HepG2 (cell line): ENCODE data around the gene FETUB. TPM values are rescaled to one million over a fixed set of nuclear protein-coding genes. Genes with fewer than 3 reads are reported as not detected.

Source experiments
- DPF2 ChIP-seq: sonication (generic); formaldehyde crosslinking; IDR thresholded peaks from 2 replicates; pipeline ENCODE4 v1.4.0; 2020; ENCODE audit warnings: mild to moderate bottlenecking, low read depth, missing genetic modification reagents, borderline replicate concordance
- KAT2B ChIP-seq: fragments of 150-350 bp; IDR thresholded peaks from 2 replicates; pipeline ENCODE4 v1.6.1; 2014; ENCODE audit warnings: low read depth, low read length, borderline replicate concordance
- NFIC ChIP-seq: IDR thresholded peaks from 2 replicates; pipeline ENCODE4 v1.6.1; 2012; ENCODE audit warnings: mild to moderate bottlenecking, low read length, inconsistent platforms
- RFX5 ChIP-seq: IDR thresholded peaks from 2 replicates; pipeline ENCODE4 v1.6.1; 2011; ENCODE audit warnings: low read depth, low read length, improper control_type of control experiment
- SPEN ChIP-seq: sonication (generic); formaldehyde crosslinking; IDR thresholded peaks from 2 replicates; pipeline ENCODE4 v1.5.1; 2020; ENCODE audit warnings: low read depth, mild to moderate bottlenecking, missing genetic modification reagents
- ZNF546 ChIP-seq: sonication (generic); formaldehyde crosslinking; conservative IDR thresholded peaks from 2 replicates; pipeline ENCODE4 v1.8.1; 2023; ENCODE audit warnings: mild to moderate bottlenecking, missing genetic modification reagents
- ZNF558 ChIP-seq: sonication (generic); formaldehyde crosslinking; IDR thresholded peaks from 2 replicates; pipeline ENCODE4 v1.9.0; 2022; ENCODE audit warnings: mild to moderate bottlenecking, missing genetic modification reagents, borderline replicate concordance
- ZNF775 ChIP-seq: sonication (generic); formaldehyde crosslinking; IDR thresholded peaks from 2 replicates; pipeline ENCODE4 v1.4.0; 2020; ENCODE audit warnings: missing genetic modification reagents, mild to moderate bottlenecking, moderate library complexity, borderline replicate concordance
- polyA plus RNA-seq, 8 experiments: library from polyadenylated mRNA; depleted of rRNA in 3 of 8; stranded (reverse) in 7 of 8; unstranded in 1 of 8; fragments of >200 nt; fragmentation: Illumina TruSeq in 4 of 8; extraction: Trizol in 4 of 8; gene quantifications; 2 replicates each; pipeline versions ENCODE4 v1.2.1 to v1.2.3, GENCODE V29; 2011 to 2016; ENCODE audit warnings: low read depth in 4 of 8, missing spikeins in 1 of 8, mixed read lengths in 1 of 8; ENCODE audit not compliant: insufficient read depth in 1 of 8
- total RNA-seq, 5 experiments: library from RNA; depleted of rRNA; stranded (reverse); fragments of >200 nt; fragmentation: Illumina TruSeq; extraction: Trizol; gene quantifications; 2 replicates each; pipeline ENCODE4 v1.2.3, GENCODE V29; 2016; ENCODE audit warnings: low read depth in 1 of 5
- TF ChIP-seq, protein P1 (sequence below): IDR thresholded peaks from 2 replicates; pipeline ENCODE4 v1.6.1; 2016; ENCODE audit warnings: missing biosample characterization, missing genetic modification reagents, low read depth
- TF ChIP-seq, protein P2 (sequence below): IDR thresholded peaks from 2 replicates; pipeline ENCODE4 v1.6.1; 2016; ENCODE audit warnings: control low read depth
- TF ChIP-seq, protein P3 (sequence below): IDR thresholded peaks from 2 replicates; pipeline ENCODE4 v1.6.1; 2018; ENCODE audit warnings: missing genetic modification reagents, mild to moderate bottlenecking, missing compliant biosample characterization
- TF ChIP-seq, protein P4 (sequence below), 2 experiments: sonication (generic) in 1 of 2; formaldehyde crosslinking in 1 of 2; IDR thresholded peaks; 2 replicates each; pipeline versions ENCODE4 v1.6.1 to v1.9.0; 2014 to 2022; ENCODE audit warnings: antibody characterized with exemption in 1 of 2, borderline replicate concordance in 1 of 2, inconsistent platforms in 1 of 2, low read depth in 1 of 2, missing genetic modification reagents in 1 of 2
- TF ChIP-seq, protein P5 (sequence below): sonication (generic); formaldehyde crosslinking; IDR thresholded peaks from 2 replicates; pipeline ENCODE4 v1.4.0; 2020; ENCODE audit warnings: mild to moderate bottlenecking, low read depth, missing genetic modification reagents
- TF ChIP-seq, protein P6 (sequence below): sonication (generic); formaldehyde crosslinking; IDR thresholded peaks from 2 replicates; pipeline ENCODE4 v1.4.0; 2020; ENCODE audit warnings: missing genetic modification reagents

The FETUB gene
- total and polyA plus RNA-seq, 2 of the 13 experiments (the other 11 are each of a cell fraction or from before 2014, with no cell fraction given) = 2.1 to 4.4 TPM

DNA sequence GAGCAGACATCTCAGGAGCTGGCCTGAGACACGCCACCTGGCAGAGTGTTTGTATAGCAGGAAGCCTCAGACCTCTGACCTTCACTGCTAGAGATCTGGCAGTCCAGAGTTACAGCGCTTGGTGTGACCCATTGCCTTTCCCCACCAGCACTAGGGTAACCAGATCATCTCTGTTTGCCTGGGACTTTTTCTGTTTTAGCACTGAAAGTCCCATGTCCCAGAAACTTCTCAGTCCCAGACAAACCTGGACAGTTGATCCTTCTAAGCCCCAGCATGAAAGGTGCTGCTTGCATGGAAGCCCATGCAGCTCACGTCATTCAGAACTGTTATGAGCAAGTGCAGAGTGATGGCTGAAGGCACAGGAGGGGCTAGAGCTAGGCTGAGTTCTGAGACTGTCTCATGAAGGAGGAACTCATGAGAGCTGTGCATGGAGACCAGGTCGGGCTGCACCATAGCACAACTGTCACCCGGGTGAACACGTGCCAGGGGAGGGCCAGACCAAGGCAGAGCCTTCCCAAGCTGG is 45.5 kb upstream of the FETUB start (continued):
- TF ChIP-seq, protein P1, sequence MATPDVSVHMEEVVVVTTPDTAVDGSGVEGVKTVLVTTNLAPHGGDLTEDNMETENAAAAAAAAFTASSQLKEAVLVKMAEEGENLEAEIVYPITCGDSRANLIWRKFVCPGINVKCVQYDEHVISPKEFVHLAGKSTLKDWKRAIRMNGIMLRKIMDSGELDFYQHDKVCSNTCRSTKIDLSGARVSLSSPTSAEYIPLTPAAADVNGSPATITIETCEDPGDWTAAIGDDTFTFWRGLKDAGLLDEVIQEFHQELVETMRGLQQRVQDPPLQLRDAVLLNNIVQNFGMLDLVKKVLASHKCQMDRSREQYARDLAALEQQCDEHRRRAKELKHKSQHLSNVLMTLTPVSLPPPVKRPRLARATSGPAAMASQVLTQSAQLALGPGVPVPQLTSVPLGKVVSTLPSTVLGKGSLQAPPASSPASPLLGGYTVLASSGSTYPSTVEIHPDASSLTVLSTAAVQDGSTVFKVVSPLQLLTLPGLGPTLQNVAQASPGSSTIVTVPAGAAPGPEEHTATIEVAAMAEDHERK (CRISPR knock-in tag) = no peak
- TF ChIP-seq ZNF775 (no peak), RFX5 (no peak), ZNF558 (CRISPR knock-in tag) (no peak), KAT2B (no peak), NFIC (no peak), DPF2 (CRISPR knock-in tag) (no peak), SPEN (no peak), ZNF546 (CRISPR knock-in tag) (no peak)
- TF ChIP-seq, protein P2, sequence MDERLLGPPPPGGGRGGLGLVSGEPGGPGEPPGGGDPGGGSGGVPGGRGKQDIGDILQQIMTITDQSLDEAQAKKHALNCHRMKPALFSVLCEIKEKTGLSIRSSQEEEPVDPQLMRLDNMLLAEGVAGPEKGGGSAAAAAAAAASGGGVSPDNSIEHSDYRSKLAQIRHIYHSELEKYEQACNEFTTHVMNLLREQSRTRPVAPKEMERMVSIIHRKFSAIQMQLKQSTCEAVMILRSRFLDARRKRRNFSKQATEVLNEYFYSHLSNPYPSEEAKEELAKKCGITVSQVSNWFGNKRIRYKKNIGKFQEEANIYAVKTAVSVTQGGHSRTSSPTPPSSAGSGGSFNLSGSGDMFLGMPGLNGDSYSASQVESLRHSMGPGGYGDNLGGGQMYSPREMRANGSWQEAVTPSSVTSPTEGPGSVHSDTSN (CRISPR knock-in tag) = no peak
- TF ChIP-seq, protein P3, sequence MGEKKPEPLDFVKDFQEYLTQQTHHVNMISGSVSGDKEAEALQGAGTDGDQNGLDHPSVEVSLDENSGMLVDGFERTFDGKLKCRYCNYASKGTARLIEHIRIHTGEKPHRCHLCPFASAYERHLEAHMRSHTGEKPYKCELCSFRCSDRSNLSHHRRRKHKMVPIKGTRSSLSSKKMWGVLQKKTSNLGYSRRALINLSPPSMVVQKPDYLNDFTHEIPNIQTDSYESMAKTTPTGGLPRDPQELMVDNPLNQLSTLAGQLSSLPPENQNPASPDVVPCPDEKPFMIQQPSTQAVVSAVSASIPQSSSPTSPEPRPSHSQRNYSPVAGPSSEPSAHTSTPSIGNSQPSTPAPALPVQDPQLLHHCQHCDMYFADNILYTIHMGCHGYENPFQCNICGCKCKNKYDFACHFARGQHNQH (CRISPR knock-in tag) = no peak
- TF ChIP-seq, protein P4, sequence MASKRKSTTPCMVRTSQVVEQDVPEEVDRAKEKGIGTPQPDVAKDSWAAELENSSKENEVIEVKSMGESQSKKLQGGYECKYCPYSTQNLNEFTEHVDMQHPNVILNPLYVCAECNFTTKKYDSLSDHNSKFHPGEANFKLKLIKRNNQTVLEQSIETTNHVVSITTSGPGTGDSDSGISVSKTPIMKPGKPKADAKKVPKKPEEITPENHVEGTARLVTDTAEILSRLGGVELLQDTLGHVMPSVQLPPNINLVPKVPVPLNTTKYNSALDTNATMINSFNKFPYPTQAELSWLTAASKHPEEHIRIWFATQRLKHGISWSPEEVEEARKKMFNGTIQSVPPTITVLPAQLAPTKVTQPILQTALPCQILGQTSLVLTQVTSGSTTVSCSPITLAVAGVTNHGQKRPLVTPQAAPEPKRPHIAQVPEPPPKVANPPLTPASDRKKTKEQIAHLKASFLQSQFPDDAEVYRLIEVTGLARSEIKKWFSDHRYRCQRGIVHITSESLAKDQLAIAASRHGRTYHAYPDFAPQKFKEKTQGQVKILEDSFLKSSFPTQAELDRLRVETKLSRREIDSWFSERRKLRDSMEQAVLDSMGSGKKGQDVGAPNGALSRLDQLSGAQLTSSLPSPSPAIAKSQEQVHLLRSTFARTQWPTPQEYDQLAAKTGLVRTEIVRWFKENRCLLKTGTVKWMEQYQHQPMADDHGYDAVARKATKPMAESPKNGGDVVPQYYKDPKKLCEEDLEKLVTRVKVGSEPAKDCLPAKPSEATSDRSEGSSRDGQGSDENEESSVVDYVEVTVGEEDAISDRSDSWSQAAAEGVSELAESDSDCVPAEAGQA (IDR thresholded peaks at IDR 0.05; ENCODE audit: low read depth) = no peak
- TF ChIP-seq, protein P4 (CRISPR knock-in tag; IDR thresholded peaks at IDR 0.05; ENCODE audit: borderline replicate concordance) = no peak
- TF ChIP-seq, protein P5, sequence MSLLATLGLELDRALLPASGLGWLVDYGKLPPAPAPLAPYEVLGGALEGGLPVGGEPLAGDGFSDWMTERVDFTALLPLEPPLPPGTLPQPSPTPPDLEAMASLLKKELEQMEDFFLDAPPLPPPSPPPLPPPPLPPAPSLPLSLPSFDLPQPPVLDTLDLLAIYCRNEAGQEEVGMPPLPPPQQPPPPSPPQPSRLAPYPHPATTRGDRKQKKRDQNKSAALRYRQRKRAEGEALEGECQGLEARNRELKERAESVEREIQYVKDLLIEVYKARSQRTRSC (CRISPR knock-in tag) = no peak
- TF ChIP-seq, protein P6, sequence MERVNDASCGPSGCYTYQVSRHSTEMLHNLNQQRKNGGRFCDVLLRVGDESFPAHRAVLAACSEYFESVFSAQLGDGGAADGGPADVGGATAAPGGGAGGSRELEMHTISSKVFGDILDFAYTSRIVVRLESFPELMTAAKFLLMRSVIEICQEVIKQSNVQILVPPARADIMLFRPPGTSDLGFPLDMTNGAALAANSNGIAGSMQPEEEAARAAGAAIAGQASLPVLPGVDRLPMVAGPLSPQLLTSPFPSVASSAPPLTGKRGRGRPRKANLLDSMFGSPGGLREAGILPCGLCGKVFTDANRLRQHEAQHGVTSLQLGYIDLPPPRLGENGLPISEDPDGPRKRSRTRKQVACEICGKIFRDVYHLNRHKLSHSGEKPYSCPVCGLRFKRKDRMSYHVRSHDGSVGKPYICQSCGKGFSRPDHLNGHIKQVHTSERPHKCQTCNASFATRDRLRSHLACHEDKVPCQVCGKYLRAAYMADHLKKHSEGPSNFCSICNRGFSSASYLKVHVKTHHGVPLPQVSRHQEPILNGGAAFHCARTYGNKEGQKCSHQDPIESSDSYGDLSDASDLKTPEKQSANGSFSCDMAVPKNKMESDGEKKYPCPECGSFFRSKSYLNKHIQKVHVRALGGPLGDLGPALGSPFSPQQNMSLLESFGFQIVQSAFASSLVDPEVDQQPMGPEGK (CRISPR knock-in tag) = peak; percentile 41; the same call in 1 of the 2 replicates
